Inflammatory macrophage (primary cell): ENCODE data around the gene DESI2.

ENCODE experiments used
- DNase-seq, 2 donors: peaks; one replicate each; pipeline ENCODE4 v3.0.0-alpha.2; 2020 to 2022
- total RNA-seq, 18 experiments: gene quantifications; one replicate each; lab custom pipeline; 2026; ENCODE audit warnings: mixed read lengths in 6 of 18, inconsistent platforms in 2 of 18; lab: John Stamatoyannopoulos, UW

DESI2 gene
- 23.7 to 70.2 (median 45.3) reads per million in 18 experiments for total RNA-seq

DNA sequence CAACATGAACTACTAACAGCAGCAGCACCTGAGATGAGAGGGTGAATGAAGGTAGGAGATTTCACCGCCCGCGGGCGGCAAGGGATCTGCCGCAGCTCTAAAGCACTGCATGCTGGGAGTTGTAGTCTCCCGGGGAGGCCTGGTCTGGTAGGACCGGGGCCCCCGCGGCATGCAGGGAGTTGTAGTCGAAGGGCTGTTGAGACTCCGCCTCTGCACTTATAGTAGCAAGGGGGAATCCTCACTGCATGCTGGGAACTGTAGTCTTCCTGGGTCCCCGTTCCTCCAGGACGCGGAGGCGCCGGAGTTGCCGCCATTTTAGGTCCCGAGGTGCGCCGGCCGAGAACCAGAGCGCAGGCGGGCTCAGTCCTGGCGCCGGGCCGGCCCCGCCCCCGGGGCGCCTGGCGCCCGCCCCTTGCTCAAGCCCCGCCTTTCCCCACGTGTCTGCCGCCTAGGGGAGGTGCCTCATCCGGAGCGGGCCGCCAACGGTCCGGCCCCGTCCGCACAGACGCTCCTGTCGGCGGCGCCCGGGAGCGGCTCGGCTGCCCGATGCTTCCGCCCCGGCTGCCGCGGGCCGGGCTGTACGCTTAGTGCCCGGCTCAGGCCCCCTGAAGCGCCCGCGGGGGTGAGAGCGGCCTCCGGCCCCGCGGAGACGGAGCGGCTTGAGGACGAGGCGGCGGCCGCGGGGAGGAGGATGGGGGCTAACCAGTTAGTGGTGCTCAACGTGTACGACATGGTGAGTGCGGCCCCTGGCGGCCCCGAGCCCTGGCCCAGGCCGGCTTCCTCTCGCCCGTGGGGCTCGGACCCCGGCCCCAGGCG, at the start of gene DESI2:
DESI2 (plus strand) TSS at position 504 of the 816 bp plus-strand sequence; CDS start at position 692, 188 bp downstream.
- DNase-seq, result peak; percentile 99

DNA sequence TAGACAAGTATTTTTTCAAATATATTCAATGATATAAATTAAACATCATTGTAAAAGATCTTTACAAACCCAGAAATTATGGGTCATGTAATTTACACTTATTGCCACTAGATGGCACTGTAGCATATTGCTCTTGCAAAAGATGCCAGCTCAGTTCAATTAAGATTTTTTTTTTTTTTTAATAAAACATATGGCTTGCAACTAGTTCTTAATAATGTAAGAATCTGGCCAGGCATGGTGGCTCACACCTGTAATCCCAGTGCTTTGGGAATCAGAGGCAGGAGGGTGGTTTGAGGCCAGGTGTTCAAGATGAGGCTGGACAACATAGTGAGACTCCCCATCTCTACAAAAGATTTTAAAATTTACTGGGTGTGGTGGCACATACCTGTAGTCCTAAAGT, 49.4 kb upstream of the DESI2 start:
- peak; percentile 41 to 63 for DNase-seq

GRCh38 chr1:244605835-244606370, 47.0 kb upstream of the DESI2 start:
- no peak for DNase-seq

GRCh38 chr1:244614113-244614836, 38.7 kb upstream of the DESI2 start:
- DNase-seq, result no peak

DNA sequence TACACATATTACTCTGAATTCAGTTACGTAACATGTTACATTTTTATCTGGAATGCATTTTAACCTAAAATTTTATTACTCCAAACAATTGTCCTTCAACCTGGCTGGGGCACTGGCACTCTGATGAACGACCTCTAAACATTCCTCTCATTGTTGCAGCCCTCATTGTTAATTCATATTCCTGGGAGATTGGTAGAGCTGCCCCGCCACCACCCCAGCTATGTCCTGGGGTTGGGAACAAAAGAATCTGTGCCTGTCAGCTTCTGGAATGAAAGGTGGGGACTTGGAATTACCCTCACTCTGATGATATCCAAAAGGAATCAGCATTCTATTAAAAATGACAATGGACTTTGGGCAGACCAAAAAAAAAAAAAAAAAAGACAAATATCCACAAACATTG, 38.0 kb upstream of the DESI2 start:
- DNase-seq, result no peak

- DNase-seq, result peak in 1 of 2 donors; percentile 7
These were observed 37.6 kb upstream of the DESI2 start for GRCh38 chr1:244615301-244615700.

DNA sequence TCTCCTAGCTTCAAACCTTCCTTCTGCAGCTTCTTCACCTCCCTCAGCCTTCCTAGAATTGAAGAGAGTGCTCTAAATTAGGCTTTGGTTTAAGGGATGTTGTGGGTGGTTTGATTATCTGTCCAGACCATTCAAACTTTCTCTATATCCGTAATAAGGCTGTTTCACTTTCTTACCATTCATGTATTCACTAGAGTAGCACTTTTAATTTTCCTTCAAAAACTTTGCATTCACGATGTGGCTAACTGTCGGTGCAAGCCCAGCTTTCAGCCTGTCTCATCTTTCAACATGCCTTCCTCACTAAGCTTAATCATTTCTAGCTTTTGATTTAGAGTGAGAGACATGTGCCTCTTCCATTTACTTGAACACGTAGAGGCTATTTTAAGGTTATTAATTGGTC, 26.2 kb upstream of the DESI2 start:
- DNase-seq, result no peak

DNA sequence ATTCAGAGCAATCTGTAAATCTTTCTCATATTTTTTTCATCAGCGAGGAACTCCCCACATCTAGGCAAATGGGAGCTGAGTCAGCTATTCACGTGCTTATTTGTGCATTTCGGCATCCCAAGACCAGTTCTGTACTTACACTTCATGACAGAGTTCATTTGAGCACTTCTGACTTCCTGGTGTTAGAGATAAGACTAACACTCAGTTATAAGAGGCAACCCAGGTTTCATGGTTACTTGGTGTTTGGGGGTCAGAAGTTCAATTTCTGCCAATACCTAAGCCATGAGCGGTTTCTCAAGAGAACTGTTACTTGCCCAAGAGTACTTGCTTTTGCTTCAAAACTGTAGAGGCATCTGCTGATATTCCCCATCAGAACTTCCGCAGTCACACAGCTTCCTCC, 24.1 kb upstream of the DESI2 start:
- DNase-seq, result no peak

DNA sequence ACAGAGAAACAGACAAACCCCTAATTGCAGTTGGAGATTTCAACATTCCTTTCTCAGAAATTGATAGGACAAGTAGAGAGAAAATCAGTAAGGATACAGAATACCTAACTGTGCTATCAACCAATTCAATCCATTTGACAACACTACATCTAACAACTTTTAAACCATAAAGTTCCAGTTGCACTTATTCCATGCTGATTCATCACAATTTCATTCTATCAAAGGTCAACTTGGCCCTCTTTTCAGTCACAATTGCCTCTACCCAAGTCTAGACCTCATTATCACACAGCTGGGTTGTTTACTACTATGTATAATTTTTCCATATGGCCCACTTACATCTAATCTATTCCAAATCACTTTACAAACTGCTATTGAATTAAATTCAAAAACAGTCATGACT, 19.8 kb upstream of the DESI2 start:
- no peak for DNase-seq

DNA sequence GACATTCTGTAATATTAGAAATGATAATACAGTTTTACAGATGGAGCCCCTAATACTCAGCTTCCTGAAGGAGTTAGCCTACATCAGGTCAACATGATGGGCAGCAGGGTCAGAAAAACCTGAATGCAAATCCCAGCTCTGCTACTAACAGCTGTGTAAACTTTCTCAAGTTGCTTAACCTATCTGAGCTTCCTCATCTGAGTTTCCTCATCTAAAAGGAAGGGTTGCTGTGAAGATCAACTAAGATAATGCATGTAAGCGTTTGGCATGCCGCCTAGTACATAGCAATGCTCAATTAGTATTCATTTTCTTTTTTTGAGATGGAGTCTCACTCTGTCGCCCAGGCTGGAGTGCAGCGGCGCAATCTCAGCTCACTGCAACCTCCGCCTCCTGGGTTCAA, 18.4 kb upstream of the DESI2 start:
- DNase-seq, result peak; percentile 10 to 28

DNA sequence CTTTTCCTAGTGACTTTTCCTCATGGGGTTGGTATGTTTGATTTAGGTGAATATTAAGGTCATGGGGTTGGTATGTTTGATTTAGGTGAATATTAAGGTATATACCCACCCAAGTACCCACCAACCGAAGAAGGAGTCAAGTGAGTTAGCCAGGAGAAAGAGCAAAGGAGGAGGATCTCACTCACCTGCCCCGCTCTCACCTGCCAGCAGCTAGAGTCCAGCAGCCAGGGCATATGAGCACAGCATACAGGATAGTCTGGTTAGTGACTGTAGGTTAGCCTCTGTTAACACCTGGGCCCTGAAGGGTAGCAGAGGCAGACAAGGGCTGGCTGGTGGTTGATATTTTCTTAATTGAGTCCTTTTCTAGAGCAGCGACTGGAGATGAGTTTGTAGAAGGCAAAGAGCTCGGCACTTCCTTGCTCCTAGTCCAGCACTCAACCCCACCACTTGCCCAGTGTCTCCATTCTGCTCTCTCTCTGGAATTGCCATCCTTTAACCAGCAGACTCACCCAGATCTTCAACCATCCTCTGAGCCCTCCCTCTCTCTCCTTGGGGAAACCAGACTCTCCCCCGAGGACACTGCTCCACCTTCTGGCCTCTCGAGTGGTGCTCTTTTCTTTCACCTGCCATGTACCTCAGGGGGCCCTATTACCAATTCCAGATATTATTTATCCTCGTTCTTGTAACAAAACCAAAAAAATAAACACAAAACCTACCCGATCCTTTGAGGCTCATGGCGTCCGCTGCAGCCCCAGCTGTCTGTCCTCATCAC, 16.3 kb upstream of the DESI2 start:
- no peak for DNase-seq

- DNase-seq, result no peak
These were observed 13.4 kb upstream of the DESI2 start for GRCh38 chr1:244639561-244639960.

- DNase-seq, result no peak
These were observed 12.0 kb upstream of the DESI2 start for GRCh38 chr1:244640917-244641316.

DNA sequence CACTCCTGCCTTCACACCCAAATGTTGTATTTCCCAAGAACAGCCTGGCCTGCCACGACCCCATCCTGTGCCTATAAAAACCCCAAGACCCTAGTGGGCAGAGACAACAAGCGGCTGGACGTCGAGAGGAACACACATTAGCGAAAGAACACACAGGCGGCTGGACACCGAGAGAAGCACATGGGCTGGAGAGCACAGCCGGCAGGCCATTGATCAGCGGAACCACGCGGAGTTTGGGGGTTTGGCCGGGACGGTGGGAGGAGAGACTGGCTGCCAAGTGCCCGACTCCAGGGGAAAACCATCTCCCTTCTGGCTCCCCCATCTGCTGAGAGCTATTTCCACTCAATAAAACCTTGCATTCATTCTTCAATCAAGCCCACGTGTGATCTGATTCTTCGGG, 10.4 kb upstream of the DESI2 start:
- no peak for DNase-seq

DNA sequence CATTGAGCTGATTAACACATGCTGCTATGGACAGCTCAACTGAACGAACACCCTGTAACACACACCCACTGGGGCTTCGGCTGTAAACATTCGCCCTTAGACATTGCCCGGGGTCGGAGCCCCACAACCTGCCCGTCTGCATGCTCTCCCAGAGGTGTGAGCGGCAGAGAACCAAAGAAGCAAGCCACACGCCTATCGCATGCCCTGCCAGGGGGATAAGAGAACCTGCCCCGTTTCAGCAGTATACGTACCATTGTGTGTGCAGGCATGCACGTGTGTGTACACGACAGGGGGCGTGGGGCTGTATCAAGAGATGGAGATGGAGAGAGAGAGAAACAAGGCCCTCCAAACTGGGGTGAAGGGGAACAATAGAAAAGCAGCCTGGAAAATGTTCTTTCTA, 9.9 kb upstream of the DESI2 start:
- no peak for DNase-seq

DNA sequence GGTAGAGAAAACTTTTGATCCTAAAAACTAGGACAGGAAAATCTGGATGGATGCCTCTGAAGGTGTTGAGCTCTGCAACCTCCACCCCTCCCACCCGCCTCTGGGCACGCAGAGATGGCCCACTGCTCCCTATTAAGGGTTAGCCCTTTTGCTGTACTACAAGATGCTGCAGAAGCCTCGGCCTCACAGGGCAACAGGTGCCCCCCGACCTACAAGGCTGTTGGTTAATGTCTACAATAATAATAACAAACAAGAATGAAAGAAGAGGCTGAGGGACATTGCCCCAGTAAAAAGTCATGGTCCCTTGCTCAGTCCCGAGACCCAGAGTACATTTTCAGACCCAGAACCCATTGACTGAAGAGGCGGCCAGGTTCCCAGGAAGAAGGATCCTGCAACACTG, 7.5 kb upstream of the DESI2 start:
- no peak for DNase-seq

GRCh38 chr1:244645890-244646289, 7.0 kb upstream of the DESI2 start:
- no peak for DNase-seq

DNA sequence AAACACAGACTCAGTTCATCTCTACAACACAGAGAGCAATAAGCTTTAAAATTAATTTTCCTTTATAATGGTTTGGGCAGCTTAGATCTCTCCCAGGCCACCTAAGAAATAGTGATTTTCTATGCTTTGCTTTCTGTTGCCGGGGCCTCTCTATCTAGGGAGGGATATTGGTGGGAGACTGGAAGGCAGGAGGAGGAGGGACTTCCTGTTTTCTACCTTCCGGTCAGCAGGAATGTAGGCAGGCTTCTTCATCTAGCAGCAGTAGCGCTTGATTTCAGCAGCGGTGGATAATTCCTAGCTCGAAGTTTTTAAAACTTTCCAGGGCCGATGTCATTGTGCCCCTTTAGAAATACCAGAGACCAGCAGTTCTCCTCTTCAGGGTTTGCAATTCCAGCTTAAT, 5.1 kb upstream of the DESI2 start:
- no peak for DNase-seq

DNA sequence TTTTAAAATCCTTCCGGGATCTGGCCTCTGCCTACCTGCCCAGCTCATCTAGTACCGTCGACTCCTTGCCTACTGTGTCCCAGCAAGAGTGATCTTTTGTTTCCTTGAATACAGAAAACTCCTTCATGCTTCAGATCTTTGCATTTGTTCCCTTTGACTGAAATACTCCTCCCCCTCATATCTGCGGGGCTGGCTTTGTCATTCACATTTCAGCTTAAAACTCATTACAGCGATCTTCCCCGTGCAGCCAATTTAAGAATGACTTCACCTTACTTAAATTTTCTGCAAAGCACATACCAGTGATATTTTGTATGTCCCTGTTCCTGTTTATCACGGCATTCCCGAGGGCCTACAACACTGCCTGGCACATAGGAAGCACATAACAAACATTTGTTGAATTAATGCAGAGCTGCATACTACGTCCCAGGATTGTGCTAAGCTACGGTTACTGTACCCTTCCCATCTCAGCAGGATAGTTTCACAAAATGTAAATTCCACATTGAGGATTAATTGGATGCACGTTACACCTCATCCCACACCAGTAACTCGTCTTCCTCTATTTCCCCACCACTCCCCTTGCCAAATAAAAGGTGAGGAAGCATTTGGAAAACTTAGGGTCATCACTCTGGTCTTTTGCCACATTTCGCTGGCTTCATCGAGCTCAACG, 837 bp upstream of the DESI2 start:
- peak in 1 of 2 donors; percentile 3 for DNase-seq

- DNase-seq, result peak in 1 of 2 donors; percentile 10
These were observed 647 bp downstream of the DESI2 start for GRCh38 chr1:244653439-244654107.
